NCI-H446 (cell line): Measurements from ENCODE around the gene SLC22A6.

ENCODE experiments used
- DNase-seq, 2 experiments: peaks; one replicate each; lab custom pipeline; 2025; lab: John Stamatoyannopoulos, UW

The SLC22A6 gene

DNA sequence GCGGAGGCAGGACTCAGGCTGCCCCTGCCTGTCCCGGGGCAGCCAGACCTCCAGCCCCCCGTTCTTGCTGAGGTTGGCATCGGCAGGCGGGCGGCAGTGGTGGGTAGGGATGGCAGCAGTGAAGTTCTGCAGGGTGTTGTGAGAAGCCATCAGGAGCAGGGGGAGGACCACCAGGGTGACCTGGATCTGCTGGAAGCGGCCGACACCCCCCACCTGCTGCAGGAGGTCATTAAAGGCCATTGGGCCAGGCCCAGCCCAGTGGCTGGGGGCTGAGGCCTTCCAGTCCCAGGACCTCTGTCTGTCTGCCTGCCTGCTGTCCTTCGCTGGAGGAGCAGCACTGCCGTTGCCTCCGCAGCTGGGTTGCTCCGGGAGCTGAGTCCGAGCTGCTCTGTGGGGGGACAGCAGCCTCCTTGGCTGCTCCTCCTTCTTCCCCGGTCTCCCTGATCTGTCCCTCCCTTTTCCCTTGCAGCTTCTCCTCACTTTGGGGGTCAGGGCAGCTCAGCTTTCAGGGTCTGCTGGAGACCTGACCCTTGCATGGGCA is at the start of gene SLC22A6:
TSS of gene SLC22A6 (minus strand) at position 517 of the 541 bp plus-strand sequence. CDS start at position 240, 277 bp downstream.
- DNase-seq: no peak

GRCh38 chr11:63032457-63032856 is 47.7 kb upstream of the SLC22A6 start:
- no peak for DNase-seq

GRCh38 chr11:63023841-63024648 is 39.3 kb upstream of the SLC22A6 start:
- DNase-seq: peak; percentile 55 to 85

DNA sequence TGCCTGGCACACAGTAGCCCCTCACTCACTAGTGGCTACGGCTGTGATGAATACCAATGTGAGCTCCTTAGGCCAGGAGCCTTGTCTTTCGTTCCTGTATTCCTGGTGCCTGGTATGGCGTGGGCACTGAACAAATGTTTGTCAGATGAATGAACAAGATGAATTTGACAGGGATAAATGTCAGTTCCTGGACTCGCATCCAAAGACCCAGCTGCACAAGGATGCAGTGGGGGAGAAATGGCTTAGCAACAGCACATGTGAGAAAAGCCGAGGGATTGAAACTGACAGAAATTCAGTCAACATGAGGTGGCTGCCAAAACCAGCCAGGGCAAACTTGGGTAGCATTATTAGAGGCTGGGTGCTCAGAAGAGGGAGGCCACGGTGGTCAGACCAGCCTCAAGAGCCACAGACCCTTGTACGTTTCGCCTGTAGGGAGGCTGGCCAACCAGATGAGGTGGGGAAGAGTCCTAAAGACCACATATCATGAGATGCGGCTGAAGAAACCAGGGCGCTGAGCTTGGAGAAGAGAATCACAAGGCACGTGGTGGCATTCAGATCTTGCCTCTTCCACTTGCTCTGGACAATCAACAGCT is 38.6 kb upstream of the SLC22A6 start:
- no peak for DNase-seq

- no peak for DNase-seq
Measured at GRCh38 chr11:63022441-63022840, 37.7 kb upstream of the SLC22A6 start.

DNA sequence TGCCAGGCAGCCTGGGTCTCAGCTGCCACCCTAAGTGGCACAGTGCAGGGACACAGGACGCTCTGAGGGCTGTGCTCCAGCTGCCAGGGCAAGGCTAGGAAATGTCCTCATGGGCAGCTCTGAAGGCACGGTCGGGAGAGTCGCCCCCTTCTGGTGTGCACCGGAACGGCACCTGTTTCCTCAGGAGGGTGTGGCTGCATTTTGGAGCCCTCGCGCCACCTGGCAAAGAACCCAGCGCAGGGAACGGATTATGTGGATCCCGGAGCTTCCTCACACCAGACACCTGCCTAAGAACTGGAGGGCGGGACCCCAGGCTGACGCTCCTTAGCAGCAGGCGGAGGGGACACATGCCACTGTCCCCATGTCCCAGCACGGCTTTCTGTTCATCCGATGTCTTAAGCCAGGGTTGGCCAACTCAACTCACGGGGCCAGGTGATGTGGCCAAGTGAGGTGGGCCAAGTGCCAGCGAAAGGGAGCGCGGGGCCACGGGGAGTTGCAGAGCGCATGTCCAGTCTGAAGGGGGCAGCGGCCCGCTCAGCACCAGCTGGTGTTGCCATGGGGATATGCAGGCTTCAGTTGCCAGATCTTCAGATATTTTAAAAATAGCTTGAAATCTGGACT is 36.0 kb upstream of the SLC22A6 start:
- peak in 1 of 2 experiments; percentile 24 for DNase-seq

DNA sequence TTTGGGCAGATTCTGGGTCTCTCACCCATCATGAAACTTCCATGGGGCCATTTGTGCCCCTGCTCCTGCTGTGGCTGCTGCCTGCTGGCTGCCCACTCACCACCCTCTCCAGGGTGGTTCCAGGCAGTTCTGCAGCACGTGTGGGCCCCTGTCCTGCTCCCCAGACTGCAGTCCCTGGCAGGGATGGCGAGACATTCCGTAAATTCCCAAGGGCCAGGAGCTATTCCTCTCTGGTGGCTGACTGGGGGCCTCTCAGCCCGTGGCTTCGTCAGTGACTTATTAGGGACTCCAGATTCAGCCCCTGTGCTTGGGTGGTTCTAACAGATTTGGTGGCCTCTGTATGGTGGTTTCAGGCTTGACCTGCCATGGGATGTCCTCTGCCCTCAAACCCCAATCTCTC is 34.7 kb upstream of the SLC22A6 start:
- no peak for DNase-seq

GRCh38 chr11:63017306-63017974 is 32.7 kb upstream of the SLC22A6 start:
- DNase-seq: no peak

DNA sequence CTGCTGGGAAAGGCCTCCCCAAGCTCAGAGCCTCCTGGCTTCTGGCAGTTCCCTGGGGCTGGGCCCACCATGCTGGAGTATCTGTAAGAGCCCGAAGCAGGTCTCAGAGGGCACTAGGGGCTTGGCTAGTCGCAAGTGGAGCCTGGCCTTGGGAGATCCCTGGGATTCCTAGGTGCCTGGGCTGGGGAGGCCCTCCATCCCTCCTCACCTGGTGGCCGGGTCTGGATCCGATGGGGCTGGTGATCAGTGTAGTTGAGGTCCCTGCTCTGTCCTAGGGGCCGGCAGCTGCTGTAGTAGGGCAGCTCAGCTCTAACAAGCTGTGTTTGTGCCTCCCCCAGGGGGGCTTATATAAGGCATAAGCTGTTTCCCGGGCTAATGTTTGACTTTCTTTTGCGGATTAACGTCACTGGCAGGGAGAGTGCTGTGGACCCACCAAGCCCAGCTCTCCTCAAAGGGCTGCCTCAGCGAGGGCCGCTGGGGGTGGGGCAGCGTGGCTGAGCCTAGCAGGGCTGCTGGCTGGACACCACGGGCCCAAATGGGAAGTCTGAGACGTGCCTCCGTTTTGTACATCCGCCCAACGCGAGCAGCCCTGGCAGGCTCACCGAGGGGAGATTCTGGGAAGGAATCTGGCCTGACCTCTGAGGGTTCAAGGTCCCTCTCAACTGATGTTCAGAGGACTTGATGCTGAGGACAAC is 30.9 kb upstream of the SLC22A6 start, which contains the start of gene SLC22A8:
TSS of gene SLC22A8 (minus strand) at position 321 of the 695 bp plus-strand sequence. CDS start 883 bp downstream, outside the sequence.
- no peak for DNase-seq

DNA sequence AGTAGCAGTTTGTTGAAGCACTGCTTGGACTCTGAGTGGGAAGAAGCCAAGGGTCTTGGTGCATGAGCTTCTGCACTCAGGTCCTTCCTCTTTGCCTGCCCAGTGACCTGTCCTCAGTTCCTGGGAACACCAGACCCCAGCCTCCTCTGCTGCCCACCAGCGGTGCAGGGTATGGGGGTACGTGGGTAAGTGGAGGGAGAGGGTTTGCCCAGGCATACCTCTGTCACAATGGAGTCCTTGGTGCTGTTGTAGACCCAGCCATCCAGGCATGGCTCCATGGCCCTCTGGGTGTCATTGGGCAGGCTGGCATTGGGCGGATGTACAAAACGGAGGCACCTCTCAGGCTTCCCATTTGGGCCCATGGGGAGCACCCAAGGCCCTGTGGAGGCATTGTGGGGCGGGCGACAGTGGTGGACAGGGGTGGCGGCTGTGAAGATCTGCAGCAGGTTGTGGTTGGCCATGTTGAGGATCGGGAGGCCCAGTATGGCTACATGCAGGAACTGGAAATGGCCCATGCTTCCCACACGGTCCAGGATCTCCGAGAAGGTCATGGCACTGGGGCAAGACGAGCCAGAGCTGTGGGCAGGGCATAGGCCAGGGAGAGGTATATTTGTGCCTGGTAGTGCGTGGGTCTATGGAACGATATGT is 29.8 kb upstream of the SLC22A6 start:
- DNase-seq: no peak

DNA sequence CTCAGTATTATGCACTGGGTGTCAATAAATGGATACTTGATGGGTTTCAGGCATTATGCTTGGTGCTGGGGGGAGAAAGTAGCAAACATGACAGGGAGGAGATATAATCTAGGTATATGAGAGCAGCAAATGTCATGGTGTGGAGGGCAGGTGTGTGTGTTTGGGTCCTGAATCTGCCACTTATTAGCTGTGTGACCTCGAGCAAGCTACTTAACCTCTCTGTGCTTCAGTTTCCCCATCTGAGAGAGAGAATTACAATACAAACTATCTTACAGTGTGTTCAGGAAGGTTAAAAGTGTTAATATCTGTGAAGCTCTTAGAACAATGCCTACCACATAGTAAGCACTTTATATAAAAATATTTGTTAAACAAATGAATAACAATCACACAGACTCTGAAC is 28.1 kb upstream of the SLC22A6 start:
- DNase-seq: no peak

- DNase-seq: no peak
Measured at GRCh38 chr11:63012430-63012829, 27.7 kb upstream of the SLC22A6 start.

GRCh38 chr11:63010934-63011439 is 26.2 kb upstream of the SLC22A6 start:
- DNase-seq: no peak

GRCh38 chr11:63007920-63008319 is 23.2 kb upstream of the SLC22A6 start:
- DNase-seq: no peak

GRCh38 chr11:63001456-63001855 is 16.7 kb upstream of the SLC22A6 start:
- DNase-seq: no peak

GRCh38 chr11:62999649-63000048 is 14.9 kb upstream of the SLC22A6 start:
- no peak for DNase-seq

DNA sequence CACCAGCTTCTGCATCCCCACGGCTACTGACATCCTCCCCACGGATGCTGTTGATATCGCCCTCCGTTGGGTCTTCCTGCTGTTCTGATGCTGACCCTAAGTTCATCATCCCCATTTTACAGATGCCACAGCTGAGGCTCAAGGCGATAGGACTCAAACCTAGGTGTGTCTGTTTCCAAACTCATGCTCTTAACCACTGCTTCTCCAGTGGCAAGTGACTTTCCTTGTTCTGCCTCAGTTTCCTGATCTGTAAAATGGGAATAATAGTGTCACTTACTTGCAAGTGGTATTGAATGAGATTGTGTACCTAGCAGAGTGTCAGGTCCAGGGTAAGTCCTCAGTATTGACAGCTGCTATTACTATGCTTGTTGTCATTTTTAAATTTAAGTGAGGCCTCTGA is 14.4 kb upstream of the SLC22A6 start:
- no peak for DNase-seq

GRCh38 chr11:62996271-62996670 is 11.5 kb upstream of the SLC22A6 start:
- no peak for DNase-seq

GRCh38 chr11:62994775-62995174 is 10.0 kb upstream of the SLC22A6 start:
- no peak for DNase-seq

DNA sequence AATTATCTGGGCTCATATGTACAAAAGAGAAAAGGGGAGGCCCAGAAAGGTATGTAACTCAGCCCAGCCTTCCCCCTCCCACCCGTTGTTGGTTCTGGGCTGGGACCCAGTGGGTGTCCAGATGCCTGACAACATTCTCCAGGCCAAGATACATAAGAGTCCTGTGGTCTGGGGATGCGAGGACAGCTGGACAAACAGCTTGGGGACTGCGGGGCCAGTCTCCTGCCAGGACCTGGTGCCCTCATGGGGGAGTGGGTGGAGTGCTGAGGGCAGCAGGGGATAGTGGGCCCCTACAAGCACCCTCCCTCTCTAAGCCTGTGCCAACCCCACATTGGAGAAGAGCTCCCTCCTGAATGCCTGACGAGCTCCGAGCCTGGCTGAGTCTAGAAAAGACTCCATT is 3.5 kb upstream of the SLC22A6 start:
- DNase-seq: no peak
